ENCODE results near the gene CCDC97.
A peak's percentile ranks its signal among the peaks of the same experiment; 100 is the strongest.

The CCDC97 gene

DNA sequence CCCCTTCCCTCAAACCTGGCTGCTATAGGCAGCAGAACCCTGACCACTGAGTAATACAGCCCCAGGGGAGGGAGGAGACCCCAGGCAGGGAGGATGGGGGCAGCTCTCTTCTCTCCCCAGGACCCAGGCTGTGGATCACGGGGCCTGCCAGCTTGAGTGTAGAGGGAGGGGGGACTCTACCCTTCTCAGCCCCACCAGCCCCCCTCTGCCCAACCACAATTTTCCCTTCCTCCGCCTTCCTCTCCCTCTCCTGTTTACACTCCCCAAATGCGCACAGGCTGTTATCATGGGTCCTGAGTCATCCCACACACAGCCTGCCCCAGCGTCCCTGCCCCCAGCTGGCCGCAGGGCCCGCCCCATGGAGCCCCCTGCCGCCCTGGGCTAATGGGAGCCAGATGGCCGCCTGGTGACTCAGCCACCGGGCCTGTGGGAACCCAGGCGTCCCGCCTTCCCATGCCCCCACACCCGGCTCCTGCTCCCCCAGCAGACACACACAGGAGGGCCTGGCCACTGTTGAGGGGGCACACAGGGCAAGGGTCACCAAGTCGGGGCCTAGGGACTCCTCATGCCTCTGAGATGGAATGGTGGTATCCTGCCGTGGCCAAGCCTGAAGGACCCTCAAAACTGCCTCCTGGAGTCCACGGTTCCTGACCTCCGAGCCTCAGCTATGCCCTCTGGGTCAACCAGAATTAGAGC is 13.6 kb downstream of the CCDC97 start:
- H3K36me3 Mint-ChIP-seq (ENCODE audit: low read depth), result peaks cover 5% of the 10 kb centered on the region
- peak overlapping the region; percentile 53 for H3K4me3 Mint-ChIP-seq
- H3K27ac Mint-ChIP-seq, result peak overlapping the region; percentile 99
- no peaks in the 10 kb centered on the region for H3K27me3 Mint-ChIP-seq (ENCODE audit: low read depth, poor library complexity)
- TF ChIP-seq, protein P1, sequence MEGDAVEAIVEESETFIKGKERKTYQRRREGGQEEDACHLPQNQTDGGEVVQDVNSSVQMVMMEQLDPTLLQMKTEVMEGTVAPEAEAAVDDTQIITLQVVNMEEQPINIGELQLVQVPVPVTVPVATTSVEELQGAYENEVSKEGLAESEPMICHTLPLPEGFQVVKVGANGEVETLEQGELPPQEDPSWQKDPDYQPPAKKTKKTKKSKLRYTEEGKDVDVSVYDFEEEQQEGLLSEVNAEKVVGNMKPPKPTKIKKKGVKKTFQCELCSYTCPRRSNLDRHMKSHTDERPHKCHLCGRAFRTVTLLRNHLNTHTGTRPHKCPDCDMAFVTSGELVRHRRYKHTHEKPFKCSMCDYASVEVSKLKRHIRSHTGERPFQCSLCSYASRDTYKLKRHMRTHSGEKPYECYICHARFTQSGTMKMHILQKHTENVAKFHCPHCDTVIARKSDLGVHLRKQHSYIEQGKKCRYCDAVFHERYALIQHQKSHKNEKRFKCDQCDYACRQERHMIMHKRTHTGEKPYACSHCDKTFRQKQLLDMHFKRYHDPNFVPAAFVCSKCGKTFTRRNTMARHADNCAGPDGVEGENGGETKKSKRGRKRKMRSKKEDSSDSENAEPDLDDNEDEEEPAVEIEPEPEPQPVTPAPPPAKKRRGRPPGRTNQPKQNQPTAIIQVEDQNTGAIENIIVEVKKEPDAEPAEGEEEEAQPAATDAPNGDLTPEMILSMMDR (IDR thresholded peaks at IDR 0.05), result no peak
- no peaks in the 10 kb centered on the region for H3K9me3 Mint-ChIP-seq
- peaks cover 86% of the 10 kb centered on the region for H3K4me1 Mint-ChIP-seq
- peak; percentile 69 for DNase-seq

DNA sequence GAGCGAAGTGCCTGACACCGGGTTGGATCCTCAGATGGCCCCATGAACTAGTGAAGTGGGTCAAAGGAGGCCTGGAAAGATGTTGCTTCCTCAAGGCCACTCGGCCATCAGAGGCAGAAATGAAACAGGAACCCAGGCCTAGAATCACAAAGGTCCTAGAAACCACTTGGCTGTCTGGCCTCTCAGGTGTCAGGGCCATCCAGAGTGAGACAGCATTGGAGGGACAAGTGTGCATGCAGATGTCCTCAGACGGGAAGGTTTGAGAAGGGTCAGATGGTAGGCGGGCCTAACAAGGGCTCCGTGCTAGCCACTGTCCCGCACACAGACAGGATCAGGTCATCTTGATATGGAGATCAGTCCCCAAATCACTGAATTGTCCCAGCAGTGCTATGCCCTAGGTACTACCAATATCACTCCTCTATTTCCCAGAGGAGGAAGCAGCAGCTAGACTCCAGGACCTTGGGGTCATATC is 14.3 kb downstream of the CCDC97 start:
- Mint-ChIP-seq H3K4me3 (peak overlapping the region; percentile 78), H3K27ac (peak overlapping the region; percentile 99), H3K27me3 (ENCODE audit: low read depth, poor library complexity) (no peaks in the 10 kb centered on the region), H3K4me1 (peaks cover 87% of the 10 kb centered on the region), H3K9me3 (no peaks in the 10 kb centered on the region), H3K36me3 (ENCODE audit: low read depth) (peaks cover 11% of the 10 kb centered on the region)
- TF ChIP-seq, protein P1 (IDR thresholded peaks at IDR 0.05), result no peak
- DNase-seq, result no peak

DNA sequence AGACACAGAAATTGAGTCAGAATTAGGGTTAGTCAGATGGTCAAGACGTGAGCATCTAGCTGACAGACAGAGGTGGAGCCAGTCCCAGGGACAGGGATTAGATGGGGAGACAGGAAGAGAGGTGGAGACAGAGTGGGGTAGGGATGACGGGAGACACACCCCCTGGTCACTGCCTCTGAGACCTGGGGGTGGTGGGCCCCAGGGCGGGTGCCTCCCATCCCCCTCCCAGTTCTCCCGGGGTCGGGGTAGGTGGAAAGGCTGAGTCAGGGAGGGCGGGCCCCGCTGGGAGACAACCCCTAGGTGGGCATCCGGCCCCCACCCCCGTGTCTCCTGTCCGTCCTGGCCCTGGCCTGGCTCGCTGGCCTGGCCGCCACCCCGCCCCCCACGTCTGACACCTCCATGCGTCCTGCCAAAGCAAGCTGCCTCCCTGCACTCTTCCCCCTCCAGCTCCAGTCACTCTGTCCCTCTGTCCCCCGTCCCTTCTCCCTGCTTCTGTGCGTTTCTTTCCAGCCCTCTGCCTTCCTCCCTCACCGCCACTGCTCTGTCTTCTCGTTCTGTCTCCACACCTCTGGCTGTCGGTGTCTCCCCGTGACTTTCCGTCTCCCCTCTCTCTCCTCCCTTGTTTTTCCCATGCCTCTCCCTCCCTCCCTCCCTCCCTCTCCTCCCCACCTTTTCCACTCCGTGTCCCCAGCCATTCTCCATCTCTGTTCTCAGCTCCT is 15.1 kb downstream of the CCDC97 start:
- Mint-ChIP-seq H3K27ac (peak overlapping the region; percentile 99), H3K36me3 (ENCODE audit: low read depth) (peaks cover 11% of the 10 kb centered on the region), H3K9me3 (no peaks in the 10 kb centered on the region), H3K4me3 (peak overlapping the region; percentile 81), H3K4me1 (peaks cover 79% of the 10 kb centered on the region), H3K27me3 (ENCODE audit: low read depth, poor library complexity) (no peaks in the 10 kb centered on the region)
- TF ChIP-seq, protein P1 (IDR thresholded peaks at IDR 0.05), result no peak
- DNase-seq, result peak; percentile 73

DNA sequence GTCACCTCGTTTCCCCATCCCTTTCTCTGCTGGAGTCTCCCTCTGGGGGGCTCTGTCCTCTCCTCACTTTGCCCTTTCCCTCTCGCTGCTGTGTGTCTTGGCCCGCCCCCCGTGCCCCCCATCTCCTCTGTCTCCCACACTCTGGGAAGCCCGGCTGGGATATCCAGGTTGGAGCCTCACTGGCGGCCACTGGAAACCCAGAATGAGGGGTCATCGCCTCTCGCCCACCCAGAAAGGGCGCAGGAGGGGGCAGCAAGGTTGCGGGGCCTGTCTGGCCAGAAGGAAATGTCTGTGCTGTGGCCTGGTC is 15.6 kb downstream of the CCDC97 start:
- TF ChIP-seq, protein P1 (IDR thresholded peaks at IDR 0.05), result no peak
- H3K9me3 Mint-ChIP-seq, result no peaks in the 10 kb centered on the region
- DNase-seq, result no peak
- peaks cover 15% of the 10 kb centered on the region for H3K36me3 Mint-ChIP-seq (ENCODE audit: low read depth)
- H3K4me1 Mint-ChIP-seq, result peaks cover 77% of the 10 kb centered on the region
- peak overlapping the region; percentile 99 for H3K27ac Mint-ChIP-seq
- H3K27me3 Mint-ChIP-seq (ENCODE audit: low read depth, poor library complexity), result no peaks in the 10 kb centered on the region
- H3K4me3 Mint-ChIP-seq, result peak overlapping the region; percentile 81

DNA sequence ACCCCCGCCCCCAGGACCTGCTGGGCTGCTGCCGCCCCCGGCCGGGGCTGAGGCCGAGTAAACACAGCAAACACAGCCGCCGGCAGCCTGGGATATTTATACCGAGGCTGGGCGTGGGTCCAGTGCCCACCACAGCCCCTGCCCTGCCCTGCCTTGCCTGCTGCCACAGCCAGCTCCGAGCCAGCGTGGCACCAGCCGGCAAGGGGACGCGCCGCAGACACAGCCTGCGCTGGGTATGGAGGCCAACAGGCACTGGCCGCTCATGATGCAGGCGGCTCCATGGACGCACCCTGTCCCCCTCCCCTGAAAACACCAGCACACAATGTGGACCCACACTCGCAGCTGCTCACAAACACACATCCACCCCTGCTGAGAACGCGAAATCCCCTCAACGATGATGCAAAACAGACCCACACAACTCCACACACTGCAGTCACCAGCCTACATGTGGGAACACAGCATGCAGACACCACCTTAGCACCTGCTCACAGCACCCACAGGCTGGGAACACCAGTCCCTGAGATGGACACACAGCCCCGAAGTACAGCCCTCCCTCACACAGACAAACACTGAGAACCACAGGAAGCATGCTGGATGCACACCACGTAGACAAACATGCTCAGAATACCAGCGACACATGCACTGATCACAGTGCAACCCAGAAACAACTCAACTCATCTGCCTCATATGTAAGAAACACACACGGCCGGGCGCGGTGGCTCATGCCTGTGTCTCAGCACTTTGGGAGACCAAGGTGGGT is 16.2 kb downstream of the CCDC97 start:
- Mint-ChIP-seq H3K4me1 (peaks cover 75% of the 10 kb centered on the region), H3K4me3 (peak overlapping the region; percentile 72), H3K9me3 (no peaks in the 10 kb centered on the region), H3K36me3 (ENCODE audit: low read depth) (peaks cover 16% of the 10 kb centered on the region), H3K27ac (peak overlapping the region; percentile 99), H3K27me3 (ENCODE audit: low read depth, poor library complexity) (no peaks in the 10 kb centered on the region)
- DNase-seq, result peak; percentile 50
- TF ChIP-seq, protein P1 (IDR thresholded peaks at IDR 0.05), result no peak
